H9 (cell line): ENCODE measurements around the gene ABHD17C. TPM values are rescaled to one million over a fixed set of nuclear protein-coding genes. Genes with fewer than 3 reads are reported as not detected.

Experiments
- DNase-seq: peaks from one replicate; pipeline ENCODE4 v3.0.0-alpha.2; 2017
- H2AFZ ChIP-seq: one replicate; pipeline ENCODE4 v1.6.1; 2013; ENCODE audit warnings: mild to moderate bottlenecking, low read length, control low read depth, moderate library complexity
- H2AK5ac ChIP-seq: 2 replicates; pipeline ENCODE4 v1.6.1; 2013; ENCODE audit warnings: low read length, control low read depth, mixed read lengths; ENCODE audit not compliant: insufficient read length
- H2BK120ac ChIP-seq: one replicate; pipeline ENCODE4 v1.6.1; 2013; ENCODE audit warnings: low read depth, mild to moderate bottlenecking, low read length, control low read depth, inconsistent platforms; ENCODE audit not compliant: poor library complexity, severe bottlenecking
- H2BK12ac ChIP-seq: 2 replicates; pipeline ENCODE4 v1.6.1; 2013; ENCODE audit warnings: low read length, control low read depth, mixed read lengths, low read depth; ENCODE audit not compliant: insufficient read length
- H2BK15ac ChIP-seq: 2 replicates; pipeline ENCODE4 v1.6.1; 2013; ENCODE audit warnings: low read depth, low read length, control low read depth
- H2BK20ac ChIP-seq: one replicate; pipeline ENCODE4 v1.6.1; 2013; ENCODE audit warnings: low read depth, mild to moderate bottlenecking, low read length, control low read depth, inconsistent platforms; ENCODE audit not compliant: poor library complexity, severe bottlenecking
- H2BK5ac ChIP-seq: 2 replicates; pipeline ENCODE4 v1.6.1; 2013; ENCODE audit warnings: low read length, control low read depth, mixed read lengths; ENCODE audit not compliant: insufficient read length
- H3K14ac ChIP-seq: 2 replicates; pipeline ENCODE4 v1.6.1; 2013; ENCODE audit warnings: low read length, control low read depth; ENCODE audit not compliant: insufficient read depth
- H3K18ac ChIP-seq: 2 replicates; pipeline ENCODE4 v1.6.1; 2013; ENCODE audit warnings: low read depth, mild to moderate bottlenecking, mixed read lengths, low read length, control low read depth; ENCODE audit not compliant: insufficient read length
- H3K23ac ChIP-seq: 2 replicates; pipeline ENCODE4 v1.6.1; 2013; ENCODE audit warnings: low read length, control low read depth, mixed read lengths, low read depth; ENCODE audit not compliant: insufficient read length
- H3K23me2 ChIP-seq: 2 replicates; pipeline ENCODE4 v1.6.1; 2013; ENCODE audit warnings: low read depth, mild to moderate bottlenecking, mixed read lengths, low read length, control low read depth; ENCODE audit not compliant: insufficient read length, poor library complexity, severe bottlenecking
- H3K27ac ChIP-seq: 2 replicates; pipeline ENCODE4 v1.5.1; 2013; ENCODE audit warnings: low read length, control low read depth, mixed read lengths, low read depth; ENCODE audit not compliant: insufficient read length
- H3K27me3 ChIP-seq: 2 replicates; pipeline ENCODE4 v1.6.1; 2013; ENCODE audit warnings: low read length, control low read depth, inconsistent platforms; ENCODE audit not compliant: insufficient read depth
- H3K4ac ChIP-seq: 2 replicates; pipeline ENCODE4 v1.6.1; 2013; ENCODE audit warnings: low read depth, mild to moderate bottlenecking, control low read depth, inconsistent platforms, low read length, moderate library complexity
- H3K4me1 ChIP-seq: 2 replicates; pipeline ENCODE4 v1.6.1; 2013; ENCODE audit warnings: low read length, control low read depth, inconsistent platforms; ENCODE audit not compliant: insufficient read depth
- H3K4me2 ChIP-seq: 2 replicates; pipeline ENCODE4 v1.6.1; 2013; ENCODE audit warnings: low read length, control low read depth, mixed read lengths; ENCODE audit not compliant: insufficient read length, insufficient read depth
- H3K56ac ChIP-seq: 2 replicates; pipeline ENCODE4 v1.6.1; 2013; ENCODE audit warnings: low read depth, mild to moderate bottlenecking, mixed read lengths, low read length, control low read depth; ENCODE audit not compliant: insufficient read length
- H3K79me1 ChIP-seq: 2 replicates; pipeline ENCODE4 v1.6.1; 2013; ENCODE audit warnings: low read depth, mild to moderate bottlenecking, moderate library complexity, low read length, control low read depth, inconsistent platforms; ENCODE audit not compliant: insufficient read depth, poor library complexity, severe bottlenecking
- H3K79me2 ChIP-seq: 2 replicates; pipeline ENCODE4 v1.6.1; 2013; ENCODE audit warnings: low read length, control low read depth, inconsistent platforms; ENCODE audit not compliant: insufficient read depth
- H3K9ac ChIP-seq: 2 replicates; pipeline ENCODE4 v1.6.1; 2013; ENCODE audit warnings: low read length, control low read depth, mixed read lengths; ENCODE audit not compliant: insufficient read length; ENCODE audit errors: extremely low read depth
- H3K9me3 ChIP-seq: one replicate; pipeline ENCODE4 v1.6.1; 2013; ENCODE audit warnings: low read depth, low read length, inconsistent platforms; ENCODE audit not compliant: control insufficient read depth
- H3T11ph ChIP-seq: one replicate; pipeline ENCODE4 v1.6.1; 2013; ENCODE audit warnings: mild to moderate bottlenecking, low read length, control low read depth, inconsistent platforms
- H4K20me1 ChIP-seq: one replicate; pipeline ENCODE4 v1.6.1; 2013; ENCODE audit not compliant: control insufficient read depth, insufficient read length, insufficient read depth
- H4K5ac ChIP-seq: 2 replicates; pipeline ENCODE4 v1.6.1; 2013; ENCODE audit warnings: low read depth, mild to moderate bottlenecking, mixed read lengths, low read length, control low read depth; ENCODE audit not compliant: insufficient read length
- H4K8ac ChIP-seq: replicated peaks from 2 replicates; pipeline ENCODE4 v1.6.1; 2013; ENCODE audit warnings: low read length, control low read depth, mixed read lengths, low read depth; ENCODE audit not compliant: insufficient read length
- H4K91ac ChIP-seq: 2 replicates; pipeline ENCODE4 v1.6.1; 2013; ENCODE audit warnings: low read depth, mild to moderate bottlenecking, moderate library complexity, mixed read lengths, low read length, control low read depth; ENCODE audit not compliant: insufficient read length
- H3K27ac Mint-ChIP-seq, 3 experiments: 2 replicates in 2 of 3; 3 replicates in 1 of 3; pipeline ENCODE4 v1.8.0; 2020 to 2021; ENCODE audit warnings: mixed read lengths in 3 of 3, mild to moderate bottlenecking in 1 of 3, moderate library complexity in 1 of 3
- H3K27me3 Mint-ChIP-seq: 2 replicates; pipeline ENCODE4 v1.8.0; 2021; ENCODE audit warnings: low read depth, mild to moderate bottlenecking, moderate library complexity, mixed read lengths
- H3K36me3 Mint-ChIP-seq, 3 experiments: 2 replicates in 2 of 3; 3 replicates in 1 of 3; pipeline ENCODE4 v1.8.0; 2020 to 2021; ENCODE audit warnings: low read depth in 3 of 3, mixed read lengths in 3 of 3; ENCODE audit not compliant: insufficient read depth in 1 of 3
- H3K4me1 Mint-ChIP-seq, 2 experiments: 2 replicates each; pipeline ENCODE4 v1.8.0; 2020; ENCODE audit warnings: mixed read lengths in 2 of 2
- H3K4me3 Mint-ChIP-seq, 2 experiments: 2 replicates in 1 of 2; 3 replicates in 1 of 2; pipeline ENCODE4 v1.8.0; 2020 to 2021; ENCODE audit warnings: mild to moderate bottlenecking in 2 of 2, mixed read lengths in 2 of 2, moderate library complexity in 1 of 2
- H3K9me3 Mint-ChIP-seq, 2 experiments: 2 replicates in 1 of 2; 3 replicates in 1 of 2; pipeline ENCODE4 v1.8.0; 2020; ENCODE audit warnings: mild to moderate bottlenecking in 2 of 2, mixed read lengths in 2 of 2, moderate library complexity in 1 of 2
- CTCF ChIP-seq: fragments of 200-600 bp; sonication (generic); conservative IDR thresholded peaks from 3 replicates; pipeline ENCODE4 v1.8.0; 2021; ENCODE audit warnings: antibody characterized with exemption, mild to moderate bottlenecking
- WGBS: extraction: QIAGEN DNeasy Blood & Tissue Kit; methylation state at CpG from one replicate; pipeline ENCODE4 v1.1.7; 2013; ENCODE audit warnings: missing lambda C conversion rate, low lambda C conversion rate, mixed read lengths; ENCODE audit not compliant: insufficient read length; ENCODE audit errors: extremely low coverage; 5-methylcytosine and 5-hydroxymethylcytosine counted together
- total RNA-seq: library from RNA; stranded (reverse); gene quantifications from 2 replicates; pipeline ENCODE4 v1.2.1, GENCODE V29; 2021

The ABHD17C gene
- total RNA-seq, 1 experiment from 2014 or later: 21.5 TPM

GRCh38 chr15:80694611-80695098 lies 455 bp upstream of the ABHD17C start:
- no peak overlapping the region for H4K8ac ChIP-seq
- peaks cover 29 to 32% of the 10 kb centered on the region in 2 experiments for H3K4me1 Mint-ChIP-seq
- H3K4me2 ChIP-seq: peak overlapping the region; percentile 83
- peaks cover 5% of the 10 kb centered on the region; the same call in 1 of the 2 replicates for H3K79me2 ChIP-seq
- H2AK5ac ChIP-seq: no peak overlapping the region
- peak; percentile 39 for DNase-seq
- H3K9me3 Mint-ChIP-seq: no peaks in the 10 kb centered on the region
- H2AFZ ChIP-seq: peak overlapping the region; percentile 69
- peaks cover 26% of the 10 kb centered on the region for H3K27me3 Mint-ChIP-seq
- H3K23me2 ChIP-seq: peaks cover 5% of the 10 kb centered on the region
- peak overlapping the region; percentile 81 to 89 for H3K4me3 Mint-ChIP-seq
- H2BK120ac ChIP-seq: no peak overlapping the region
- H3K27me3 ChIP-seq: peaks cover 7% of the 10 kb centered on the region; the same call in 1 of the 2 replicates
- peaks cover 2 to 18% (median 8%) of the 10 kb centered on the region in 3 experiments; a peak in 4 of 7 replicates for H3K36me3 Mint-ChIP-seq
- no peak overlapping the region for H3K23ac ChIP-seq
- no peak overlapping the region for H2BK20ac ChIP-seq
- TF ChIP-seq CTCF: no peak
- no peak overlapping the region for H4K5ac ChIP-seq
- no peaks in the 10 kb centered on the region for H3K9me3 ChIP-seq
- peak overlapping the region; percentile 35 for H3K9ac ChIP-seq
- no peak overlapping the region for H3K27ac ChIP-seq
- no peaks in the 10 kb centered on the region for H3K79me1 ChIP-seq
- no peak overlapping the region for H3K18ac ChIP-seq
- peak overlapping the region in 2 of 3 experiments; percentile 34 to 79; a peak in 1 of 7 replicates for H3K27ac Mint-ChIP-seq
- no peak overlapping the region for H2BK12ac ChIP-seq
- no peaks in the 10 kb centered on the region for H3K4me1 ChIP-seq
- WGBS: no CpG with 5 or more reads among the region's 47 CpGs
- no peak overlapping the region for H3T11ph ChIP-seq
- no peak overlapping the region for H4K91ac ChIP-seq
- peak overlapping the region; percentile 71; the same call in 1 of the 2 replicates for H3K14ac ChIP-seq
- no peak overlapping the region for H3K56ac ChIP-seq
- no peaks in the 10 kb centered on the region for H4K20me1 ChIP-seq
- H3K4ac ChIP-seq: no peak overlapping the region
- H2BK15ac ChIP-seq: no peak overlapping the region
- no peak overlapping the region for H2BK5ac ChIP-seq
